HFF-Myc (cell line): ENCODE measurements around the gene MEMO1.
"Not testable (repeated sequence)": the region's sequence is repeated elsewhere in the genome, so short reads cannot be mapped to it uniquely, and the experiment has no call there.

Experiments
- DNase-seq: peaks from one replicate; pipeline ENCODE4 v3.0.0-alpha.2; 2011; ENCODE audit warnings: low read depth; ENCODE audit errors: extremely low read depth
- H3K4me3 ChIP-seq: replicated peaks from 2 replicates; pipeline ENCODE4 v1.5.1; 2011; ENCODE audit warnings: low read depth, mild to moderate bottlenecking, control low read depth, low read length
- CTCF ChIP-seq: IDR thresholded peaks from 2 replicates; pipeline ENCODE4 v1.5.1; 2012; ENCODE audit warnings: mild to moderate bottlenecking, low read depth, low read length, control low read depth; ENCODE audit errors: missing control alignments

Gene MEMO1

DNA sequence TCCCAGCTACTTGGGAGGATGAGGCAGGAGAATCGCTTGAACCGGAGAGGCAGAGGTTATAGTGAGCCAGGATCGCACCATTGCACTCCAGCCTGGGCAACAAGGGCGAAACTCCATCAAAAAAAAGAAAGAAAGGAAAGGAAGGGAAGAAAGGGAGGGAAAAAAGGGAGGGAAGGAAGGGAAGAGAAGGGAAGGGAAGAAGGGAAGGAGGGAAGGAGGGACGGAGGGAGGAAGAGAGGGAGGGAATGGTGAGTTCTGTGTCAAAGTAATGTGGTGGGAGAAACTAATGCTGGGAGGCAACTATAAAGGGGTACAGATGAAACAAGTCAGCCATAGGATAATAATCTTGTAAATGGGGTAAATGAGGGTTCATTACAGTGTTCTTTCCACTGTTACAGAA lies 45.7 kb downstream of the MEMO1 start:
- no peak for DNase-seq
- H3K4me3 ChIP-seq: no peak overlapping the region
- TF ChIP-seq CTCF: no peak

DNA sequence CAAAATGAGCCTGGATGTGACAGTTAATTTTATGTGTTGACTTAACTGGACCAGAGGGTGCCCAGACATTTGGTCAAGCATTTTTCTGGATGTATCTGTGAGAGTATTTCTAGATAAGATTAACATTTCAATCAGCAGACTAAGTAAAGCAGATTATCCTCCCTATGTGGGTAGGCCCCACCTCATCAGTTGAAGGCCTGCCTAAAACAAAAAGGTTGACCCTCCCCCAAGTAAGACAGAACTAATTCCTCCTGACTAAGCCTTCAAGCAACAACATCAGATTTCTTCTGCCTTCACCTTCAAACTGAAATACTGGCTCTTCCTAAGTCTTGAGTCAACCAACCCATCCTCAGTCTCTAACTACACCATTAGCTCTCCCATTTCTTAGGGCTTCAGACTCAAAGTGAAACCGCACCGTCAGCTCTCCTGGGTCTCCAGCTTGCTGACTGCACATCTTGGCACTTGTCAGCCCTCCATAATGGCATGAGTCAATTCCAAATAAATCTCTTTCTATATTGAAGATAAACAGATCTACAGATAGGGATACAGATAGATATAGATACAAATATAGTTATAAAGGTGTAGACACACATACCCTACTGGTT lies 47.9 kb downstream of the MEMO1 start:
- DNase-seq: no peak
- H3K4me3 ChIP-seq: no peak overlapping the region
- no peak for TF ChIP-seq CTCF

DNA sequence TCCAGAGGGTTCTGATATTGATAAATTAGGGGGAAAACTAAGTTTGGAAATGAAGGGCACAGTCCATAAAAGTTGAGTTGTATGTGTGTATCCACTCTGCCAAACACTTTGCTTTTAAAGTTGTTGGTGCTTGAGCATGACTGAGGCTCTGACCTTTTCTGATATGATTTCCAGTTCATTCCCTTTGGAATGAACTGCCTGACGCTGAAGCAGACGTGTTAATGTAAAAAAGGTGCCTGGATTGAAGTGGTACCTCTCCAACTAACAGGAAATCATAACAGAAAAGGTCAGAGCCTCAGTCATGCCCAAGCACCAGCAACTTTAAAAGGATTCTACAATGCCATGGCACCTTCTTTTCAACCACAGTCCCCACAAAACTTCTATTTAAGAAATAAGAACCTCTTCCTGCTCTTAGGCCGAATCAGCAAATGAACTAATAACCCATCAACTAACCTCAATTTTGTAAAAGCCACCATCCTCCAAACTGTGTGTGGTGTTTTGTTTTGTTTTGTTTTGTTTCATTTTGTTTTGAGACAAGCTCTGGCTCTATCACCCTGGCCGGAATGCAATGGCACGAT lies 52.6 kb downstream of the MEMO1 start:
- no peak for TF ChIP-seq CTCF
- no peak overlapping the region for H3K4me3 ChIP-seq
- DNase-seq: no peak

- no peak for DNase-seq
- TF ChIP-seq CTCF: no peak
- H3K4me3 ChIP-seq: no peak overlapping the region
Measured at GRCh38 chr2:31957354-31958139, 53.3 kb downstream of the MEMO1 start.

GRCh38 chr2:31956934-31957333 lies 53.9 kb downstream of the MEMO1 start:
- not testable (repeated sequence) for H3K4me3 ChIP-seq, DNase-seq

GRCh38 chr2:31956312-31956711 lies 54.5 kb downstream of the MEMO1 start:
- no peak for DNase-seq
- TF ChIP-seq CTCF: no peak
- no peak overlapping the region for H3K4me3 ChIP-seq

GRCh38 chr2:31953095-31953494 lies 57.7 kb downstream of the MEMO1 start:
- not testable (repeated sequence) for DNase-seq, H3K4me3 ChIP-seq
